ENCODE measurements around the gene ROCK2.

DNA sequence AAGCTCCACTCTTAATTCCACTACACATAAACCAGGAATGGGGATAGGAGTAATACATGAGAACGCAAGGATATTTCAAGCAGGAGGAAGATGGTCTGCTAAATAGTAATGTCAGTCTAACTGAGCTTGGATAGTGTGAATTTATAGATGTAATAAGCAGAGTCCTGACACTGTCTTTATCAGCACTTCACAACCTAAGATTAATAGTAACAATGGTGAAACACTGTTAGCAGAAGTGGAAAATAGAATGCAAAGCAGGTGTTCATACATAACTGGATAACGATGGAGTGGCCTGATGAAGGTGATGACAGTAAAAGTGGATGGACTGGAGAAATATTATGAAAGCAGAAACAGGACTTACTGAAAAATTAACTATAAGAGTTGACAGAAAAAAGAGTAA lies 80.4 kb downstream of the ROCK2 start:
- TF ChIP-seq POLR2A (IDR thresholded peaks at IDR 0.05), result no peak
- TF ChIP-seq, protein P1, sequence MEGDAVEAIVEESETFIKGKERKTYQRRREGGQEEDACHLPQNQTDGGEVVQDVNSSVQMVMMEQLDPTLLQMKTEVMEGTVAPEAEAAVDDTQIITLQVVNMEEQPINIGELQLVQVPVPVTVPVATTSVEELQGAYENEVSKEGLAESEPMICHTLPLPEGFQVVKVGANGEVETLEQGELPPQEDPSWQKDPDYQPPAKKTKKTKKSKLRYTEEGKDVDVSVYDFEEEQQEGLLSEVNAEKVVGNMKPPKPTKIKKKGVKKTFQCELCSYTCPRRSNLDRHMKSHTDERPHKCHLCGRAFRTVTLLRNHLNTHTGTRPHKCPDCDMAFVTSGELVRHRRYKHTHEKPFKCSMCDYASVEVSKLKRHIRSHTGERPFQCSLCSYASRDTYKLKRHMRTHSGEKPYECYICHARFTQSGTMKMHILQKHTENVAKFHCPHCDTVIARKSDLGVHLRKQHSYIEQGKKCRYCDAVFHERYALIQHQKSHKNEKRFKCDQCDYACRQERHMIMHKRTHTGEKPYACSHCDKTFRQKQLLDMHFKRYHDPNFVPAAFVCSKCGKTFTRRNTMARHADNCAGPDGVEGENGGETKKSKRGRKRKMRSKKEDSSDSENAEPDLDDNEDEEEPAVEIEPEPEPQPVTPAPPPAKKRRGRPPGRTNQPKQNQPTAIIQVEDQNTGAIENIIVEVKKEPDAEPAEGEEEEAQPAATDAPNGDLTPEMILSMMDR (IDR thresholded peaks at IDR 0.05), result no peak

All from Peyer's patch (tissue), 4 donors.